GM20431 (cell line): Measurements from ENCODE around the gene GALNT14.

Source experiments
- in situ Hi-C: fragments of 300-500 bp; cut with MseI, MboI; formaldehyde crosslinking; loops from one replicate; pipeline ENCODE4 v1.15.0; 2020; ENCODE audit warnings: low sequenced_read_pairs; ENCODE audit not compliant: unreplicated experiment

The GALNT14 gene

GRCh38 chr2:31137211-31138036 is 816 bp downstream of the GALNT14 start:
- in situ Hi-C loops = no loop called here

- in situ Hi-C loops = no loop called here
Measured at GRCh38 chr2:31136732-31137131, 1.5 kb downstream of the GALNT14 start.

- in situ Hi-C loops = no loop called here
Measured at GRCh38 chr2:31136000-31136399, 2.2 kb downstream of the GALNT14 start.

GRCh38 chr2:31134480-31134879 is 3.8 kb downstream of the GALNT14 start:
- in situ Hi-C loops = no loop called here

GRCh38 chr2:31132786-31133185 is 5.5 kb downstream of the GALNT14 start:
- in situ Hi-C loops = no loop called here

- in situ Hi-C loops = no loop called here
Measured at GRCh38 chr2:31131871-31132270, 6.4 kb downstream of the GALNT14 start.

- in situ Hi-C loops = no loop called here
Measured at GRCh38 chr2:31129375-31130171, 8.7 kb downstream of the GALNT14 start.

GRCh38 chr2:31127931-31128330 is 10.3 kb downstream of the GALNT14 start:
- in situ Hi-C loops = no loop called here

GRCh38 chr2:31125918-31126695 is 12.1 kb downstream of the GALNT14 start:
- in situ Hi-C loops = no loop called here

GRCh38 chr2:31124904-31125303 is 13.3 kb downstream of the GALNT14 start:
- in situ Hi-C loops = no loop called here

GRCh38 chr2:31122133-31122532 is 16.1 kb downstream of the GALNT14 start:
- in situ Hi-C loops = no loop called here

- in situ Hi-C loops = no loop called here
Measured at GRCh38 chr2:31113765-31114164, 24.5 kb downstream of the GALNT14 start.

GRCh38 chr2:31112544-31112943 is 25.7 kb downstream of the GALNT14 start:
- in situ Hi-C loops = no loop called here

- in situ Hi-C loops = no loop called here
Measured at GRCh38 chr2:31110998-31111397, 27.2 kb downstream of the GALNT14 start.

GRCh38 chr2:31110431-31110830 is 27.8 kb downstream of the GALNT14 start:
- in situ Hi-C loops = no loop called here

GRCh38 chr2:31109633-31110192 is 28.5 kb downstream of the GALNT14 start:
- in situ Hi-C loops = no loop called here

GRCh38 chr2:31108561-31109286 is 29.5 kb downstream of the GALNT14 start:
- in situ Hi-C loops = no loop called here

GRCh38 chr2:31107591-31108300 is 30.5 kb downstream of the GALNT14 start:
- in situ Hi-C loops = no loop called here

- in situ Hi-C loops = no loop called here
Measured at GRCh38 chr2:31101701-31102100, 36.5 kb downstream of the GALNT14 start.
